GM21367 (cell line): ENCODE results near the gene COX6B2.

Source experiments
- ATAC-seq: cut with Tn5 transposase; IDR thresholded peaks from one replicate; pipeline ENCODE4 v1.9.1; 2021; ENCODE audit not compliant: unreplicated experiment

Gene COX6B2

DNA sequence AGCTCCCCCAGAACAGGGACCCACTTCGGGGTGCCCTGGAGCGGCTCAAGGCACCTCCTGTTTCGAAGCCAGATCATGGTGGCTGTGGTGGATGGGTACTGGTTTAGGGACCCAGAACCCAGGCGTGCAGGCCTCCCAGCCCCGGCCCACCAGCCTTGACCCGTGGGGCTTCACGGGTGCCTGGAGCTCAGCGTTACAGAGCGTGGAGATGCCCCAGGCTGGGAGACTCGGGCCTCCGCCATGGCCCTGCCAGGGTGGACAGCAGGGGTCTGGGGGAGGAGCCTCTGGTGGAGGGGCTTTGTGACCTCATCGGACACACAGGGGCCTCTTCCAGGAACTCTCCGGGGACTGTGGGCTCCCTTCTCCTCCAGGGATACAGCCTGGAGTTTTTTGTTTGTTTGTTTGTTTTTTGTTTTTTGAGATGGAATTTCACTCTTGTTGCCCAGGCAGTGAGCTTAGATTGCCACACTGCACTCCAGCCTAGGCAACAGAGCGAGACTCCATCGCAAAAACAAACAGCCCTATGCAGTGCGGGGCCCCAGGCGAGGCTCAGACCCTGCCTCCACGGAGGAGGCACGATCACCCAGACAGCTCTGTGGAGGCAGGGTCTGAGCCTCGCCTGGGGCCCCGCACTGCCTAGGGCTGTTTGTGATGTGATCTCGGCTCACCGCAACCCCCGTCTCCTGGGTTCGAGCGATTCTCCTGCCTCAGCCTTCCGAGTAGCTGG is 8.6 kb upstream of the COX6B2 start, which contains the start of gene GARIN5B:
Gene GARIN5B (minus strand): TSS at position 271 of the 727 bp plus-strand sequence. CDS start 194 bp downstream, at position 77.
- ATAC-seq = no peak

DNA sequence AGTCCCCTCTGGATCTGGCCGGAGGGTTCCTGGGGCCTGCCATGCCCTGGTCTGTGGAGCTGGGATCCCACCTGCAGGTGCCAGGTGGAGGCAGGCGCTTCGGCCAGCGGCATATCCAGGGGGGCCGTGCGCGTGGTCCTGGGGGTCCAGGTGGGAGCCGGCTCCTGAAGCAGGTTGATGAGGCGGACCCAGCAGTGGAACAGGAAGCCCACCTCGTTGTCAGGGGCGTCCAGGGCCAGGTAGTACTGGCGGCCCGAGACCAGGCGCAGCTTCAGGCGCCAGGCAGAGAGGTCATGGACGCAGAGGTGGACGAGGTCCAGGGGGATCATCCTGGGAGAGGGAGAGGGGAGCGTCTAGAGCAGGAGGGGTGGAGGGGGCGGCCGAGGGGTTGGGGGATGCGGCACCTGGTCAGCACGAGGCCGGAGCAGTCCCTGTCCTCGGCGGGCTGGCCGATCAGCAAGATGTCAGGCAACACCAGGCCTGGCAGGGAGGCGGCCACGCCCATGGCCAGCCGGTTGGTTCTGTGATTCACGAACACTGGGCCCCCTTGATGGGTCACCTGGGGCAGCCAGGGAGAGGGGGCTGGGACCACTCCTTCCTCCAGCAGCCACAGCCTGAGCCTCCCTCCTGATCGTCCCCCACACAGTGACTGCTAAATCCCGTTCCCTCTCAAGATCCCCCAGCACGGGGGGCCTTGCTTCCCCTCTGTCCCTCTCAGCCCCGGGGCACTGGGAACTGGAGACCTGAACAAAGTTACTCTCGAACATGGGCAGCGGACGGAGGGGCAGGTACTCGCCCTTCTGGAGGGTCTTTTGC is 7.9 kb upstream of the COX6B2 start:
- ATAC-seq = no peak

DNA sequence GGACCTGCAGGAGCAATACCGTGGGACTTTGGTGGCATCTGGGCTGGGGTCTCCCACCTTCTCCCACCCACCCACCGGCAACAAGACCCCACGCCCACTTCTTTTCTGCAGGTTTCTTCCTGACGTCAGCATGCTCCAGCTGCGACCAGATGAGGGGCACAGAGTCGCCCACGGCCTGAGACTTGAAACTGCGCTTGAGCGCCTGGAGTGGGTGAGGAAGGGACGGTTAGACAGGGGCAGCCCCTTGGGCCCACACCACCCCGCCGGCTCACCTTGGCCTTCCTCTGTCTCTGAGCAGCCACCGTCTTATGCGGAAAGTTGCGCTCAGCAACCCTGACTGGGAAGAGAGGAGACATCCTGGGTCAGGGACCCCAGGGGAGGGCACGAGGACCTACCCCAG is 6.4 kb upstream of the COX6B2 start:
- no peak for ATAC-seq

DNA sequence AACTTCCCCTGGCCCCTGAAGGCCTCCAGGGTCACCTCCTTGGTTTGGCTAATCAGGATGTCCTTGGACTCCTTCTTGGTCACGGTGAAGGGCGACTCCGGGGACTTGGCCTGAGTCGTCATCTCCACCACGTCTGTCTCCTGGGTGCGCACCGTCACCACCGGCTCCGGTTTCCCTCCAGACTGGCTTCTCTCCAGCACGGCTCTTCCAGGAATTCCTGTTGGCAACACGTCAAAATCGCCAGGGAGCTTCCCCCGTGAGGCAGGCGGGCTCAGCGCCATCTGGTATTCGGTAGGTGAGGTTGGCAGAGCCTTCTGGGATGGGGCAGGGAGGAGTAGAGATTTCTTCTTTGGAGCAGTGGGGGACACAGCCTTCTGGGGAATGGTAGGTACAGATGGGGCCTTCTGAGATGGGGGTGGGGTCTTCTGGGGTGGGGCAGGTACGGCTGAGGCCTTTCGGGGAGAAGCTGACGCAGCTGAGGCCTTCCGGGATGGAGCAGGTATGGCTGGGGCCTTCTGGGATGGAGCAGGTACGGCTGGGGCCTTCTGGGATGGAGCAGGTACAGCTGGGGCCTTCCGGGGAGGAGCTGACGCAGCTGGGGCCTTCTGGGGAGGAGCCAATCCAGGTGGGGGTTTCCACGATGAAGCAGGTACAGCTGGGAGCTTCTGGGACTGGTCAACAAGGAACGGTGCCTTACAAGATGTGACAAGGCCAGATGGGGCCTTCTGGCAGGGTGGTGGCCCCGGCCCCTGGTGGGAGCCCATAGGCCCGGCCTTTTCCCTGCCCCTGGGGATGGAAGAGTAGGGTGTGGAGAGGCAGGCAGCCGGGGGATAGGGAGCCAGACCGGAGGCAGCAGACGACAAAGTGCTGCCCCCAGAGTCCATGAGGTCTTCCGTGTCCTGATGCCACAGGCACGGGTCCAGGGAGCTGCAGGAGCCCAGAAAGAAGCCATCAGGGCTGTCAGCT is 4.7 kb upstream of the COX6B2 start:
- no peak for ATAC-seq

DNA sequence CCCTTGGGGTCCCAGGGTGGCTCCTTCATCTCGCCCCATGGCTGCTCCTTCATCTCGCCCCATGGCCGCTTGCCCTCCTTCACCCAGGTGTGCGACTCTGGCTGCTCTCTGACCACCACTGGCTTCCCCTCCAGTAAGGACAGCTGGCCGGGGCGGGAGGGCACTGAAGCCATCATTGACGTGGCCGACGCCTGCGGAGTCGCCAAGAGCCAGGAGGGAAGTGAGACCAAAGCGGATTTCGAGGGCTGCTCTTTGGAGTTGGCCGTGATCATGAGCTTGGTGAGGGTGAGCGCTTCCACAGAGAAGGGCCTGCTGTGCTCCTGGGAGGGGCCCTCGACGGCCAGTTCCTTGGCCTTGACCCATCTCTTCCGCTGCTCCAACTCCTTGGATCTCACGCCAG is 4.0 kb upstream of the COX6B2 start:
- no peak for ATAC-seq

DNA sequence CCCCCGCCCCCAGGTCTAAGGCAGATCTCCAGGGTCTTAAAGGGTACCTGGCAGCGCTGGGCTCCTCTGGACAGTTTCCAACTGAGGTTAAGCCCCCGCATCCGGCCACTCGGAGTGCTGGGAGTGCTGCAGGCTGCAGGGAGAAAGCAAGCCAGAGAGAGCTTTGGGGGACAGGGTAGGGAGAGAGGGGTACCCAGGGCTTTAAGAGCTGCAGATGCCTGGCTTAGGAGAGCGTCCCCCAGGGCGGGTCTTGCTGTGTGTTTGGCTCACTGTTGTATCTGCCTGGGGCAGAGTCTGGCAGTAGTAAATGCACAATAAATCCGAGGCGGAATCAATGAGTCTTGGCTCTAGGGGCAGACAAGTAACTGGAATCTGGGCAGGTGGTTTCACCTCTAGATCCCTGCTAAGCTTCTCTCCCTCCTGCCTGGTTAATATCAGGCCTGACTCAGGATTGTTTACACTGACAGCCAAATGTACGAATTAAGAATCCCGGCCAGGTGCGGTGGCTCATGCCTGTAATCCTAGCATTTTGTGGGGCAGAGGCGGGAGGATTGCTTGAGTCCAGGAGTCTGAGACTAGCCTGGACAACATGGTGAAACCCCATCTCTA is 798 bp upstream of the COX6B2 start:
- no peak for ATAC-seq

DNA sequence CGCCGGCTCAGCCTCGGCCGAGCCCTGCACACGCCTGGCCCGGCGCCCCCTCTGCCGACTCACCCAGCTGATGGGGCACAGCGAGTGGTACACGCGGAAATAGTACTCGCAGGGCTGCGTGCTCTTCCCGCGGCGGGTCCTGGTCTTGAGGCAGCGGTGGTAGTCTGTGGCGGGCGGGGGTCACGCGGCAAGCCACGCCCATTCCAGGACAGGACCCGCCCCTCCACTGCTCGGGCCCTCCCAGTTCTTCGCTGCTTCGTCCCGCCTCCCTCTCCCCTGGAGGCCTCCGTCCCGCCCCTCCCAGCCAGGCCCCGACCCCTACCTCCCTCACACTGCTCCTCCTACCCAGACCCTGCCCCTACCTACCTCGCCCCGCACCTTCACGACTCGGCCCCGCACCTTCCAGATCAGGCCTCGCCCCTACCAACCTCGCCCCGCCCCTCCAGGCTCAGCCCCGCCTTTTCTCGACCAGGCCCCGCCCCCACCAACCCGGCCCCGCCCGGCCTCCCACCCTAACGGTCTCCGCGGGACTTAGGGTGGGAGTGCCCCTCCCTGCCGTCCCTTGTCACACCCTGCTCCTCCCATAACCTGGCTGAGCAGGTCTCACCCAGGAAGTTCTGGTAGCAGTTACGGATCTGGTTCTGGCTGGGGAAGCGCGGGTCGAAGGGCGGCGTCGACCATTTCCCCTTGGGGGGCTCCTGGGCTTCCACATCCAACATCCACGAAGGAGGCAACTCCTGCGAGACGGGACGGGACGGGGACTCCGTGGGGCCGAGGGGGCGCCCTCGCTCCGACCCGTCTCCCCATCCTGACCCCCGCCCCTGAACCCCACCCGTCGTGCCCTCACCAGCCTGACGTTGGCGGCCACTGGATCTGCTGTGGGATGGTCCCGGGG is 469 bp downstream of the COX6B2 start:
- no peak for ATAC-seq

DNA sequence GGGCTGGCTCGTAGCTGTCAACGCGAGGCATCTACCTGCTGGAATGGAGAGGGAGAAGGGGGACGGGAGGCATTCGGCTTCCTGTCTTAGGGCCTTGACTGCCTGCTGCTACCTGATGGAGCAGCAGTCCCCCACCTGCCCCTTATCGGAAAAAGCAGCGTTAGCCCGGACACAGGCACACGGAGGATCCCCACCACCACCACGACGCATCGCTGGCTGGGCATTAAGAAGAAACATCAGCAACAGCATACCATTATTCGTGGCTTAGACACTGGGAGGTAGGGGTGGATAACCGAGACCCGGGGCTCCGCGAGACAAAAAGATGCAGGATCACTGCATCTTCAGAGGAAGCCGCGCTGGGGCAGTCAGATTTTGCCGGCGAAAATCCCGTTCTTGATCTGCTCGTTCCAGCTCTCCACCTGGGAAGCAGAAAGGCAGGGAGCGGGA is 1.1 kb downstream of the COX6B2 start:
- no peak for ATAC-seq

DNA sequence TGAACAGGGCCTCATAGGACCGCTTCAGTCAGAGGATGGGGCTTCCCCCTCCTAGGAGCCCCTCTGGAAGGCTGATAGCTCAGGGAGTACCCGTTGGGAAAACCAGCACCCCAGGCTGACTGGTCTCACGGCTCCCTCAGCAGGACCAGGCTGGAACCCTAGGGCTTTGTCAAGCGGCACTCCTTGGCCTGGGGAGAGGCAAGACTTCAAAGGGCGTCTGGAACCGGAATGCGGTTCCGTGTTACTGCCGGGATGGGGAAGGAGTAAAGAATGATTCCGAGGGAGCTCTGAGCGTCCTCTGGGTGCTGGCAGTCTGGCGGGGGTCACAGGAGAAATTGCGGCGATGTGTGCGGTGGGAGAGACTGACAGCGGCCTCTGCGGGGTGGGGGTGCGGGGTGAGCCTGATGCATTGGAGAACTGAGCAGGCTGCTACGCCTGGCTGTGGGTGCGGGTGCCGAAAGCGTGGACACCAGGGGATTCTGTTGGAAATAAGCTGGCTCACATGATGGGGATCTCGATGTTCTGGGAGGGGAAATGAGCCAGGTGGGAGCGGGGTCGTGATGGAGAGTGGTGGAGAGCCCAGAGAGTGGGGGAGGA is 1.9 kb downstream of the COX6B2 start:
- no peak for ATAC-seq

DNA sequence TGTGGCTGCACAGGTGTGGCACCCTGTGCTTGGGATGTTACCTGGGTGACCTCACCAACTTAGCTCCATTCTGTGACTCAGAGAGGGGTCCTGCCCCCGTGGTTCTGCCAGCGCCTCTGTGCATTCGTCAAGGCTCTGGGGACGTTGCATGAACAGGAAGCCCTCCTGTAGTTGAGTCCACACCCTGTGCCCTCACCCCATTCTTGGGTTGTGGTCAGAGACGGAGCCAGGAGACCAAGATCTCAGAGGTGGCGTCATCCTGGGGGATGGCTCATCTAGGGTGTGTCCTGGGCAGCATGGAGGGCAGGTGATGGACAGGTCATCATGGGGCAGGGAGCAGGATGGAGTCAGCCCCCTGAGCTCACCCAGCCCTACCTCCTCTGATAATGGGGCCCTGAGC is 2.5 kb downstream of the COX6B2 start:
- ATAC-seq = no peak

DNA sequence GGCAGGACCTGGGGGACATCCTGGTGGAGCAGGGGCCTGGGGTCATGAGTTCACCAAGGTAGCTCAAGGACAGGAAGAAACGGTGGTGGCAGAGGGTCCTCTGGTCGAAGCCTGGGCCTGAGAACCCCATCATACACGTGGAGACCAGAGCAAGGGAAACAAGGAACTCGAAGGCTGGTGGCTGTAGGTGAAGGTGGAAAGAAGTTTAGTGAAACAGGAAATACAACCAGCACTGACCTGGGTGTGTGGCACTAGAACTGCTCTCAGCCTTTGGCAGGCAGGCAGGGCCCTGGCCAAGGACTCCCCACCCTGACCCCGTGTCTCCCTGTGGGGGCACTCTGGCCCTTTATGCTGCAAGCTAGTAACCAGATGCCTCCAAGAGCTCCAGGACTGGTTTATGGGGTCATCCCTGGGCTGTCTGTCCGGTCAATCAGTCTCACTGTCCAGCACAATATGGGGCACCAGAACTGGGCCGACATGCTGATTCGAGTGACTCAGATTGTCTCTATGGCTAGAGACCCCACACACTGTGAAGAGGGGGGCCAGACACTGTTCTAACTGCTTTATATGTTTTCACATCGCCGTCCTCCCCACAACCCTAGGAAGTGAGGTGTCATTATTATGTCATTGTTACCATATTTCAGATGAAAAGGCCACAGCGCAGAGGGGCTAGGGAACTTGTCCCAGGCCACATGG is 3.8 kb downstream of the COX6B2 start:
- ATAC-seq = no peak

DNA sequence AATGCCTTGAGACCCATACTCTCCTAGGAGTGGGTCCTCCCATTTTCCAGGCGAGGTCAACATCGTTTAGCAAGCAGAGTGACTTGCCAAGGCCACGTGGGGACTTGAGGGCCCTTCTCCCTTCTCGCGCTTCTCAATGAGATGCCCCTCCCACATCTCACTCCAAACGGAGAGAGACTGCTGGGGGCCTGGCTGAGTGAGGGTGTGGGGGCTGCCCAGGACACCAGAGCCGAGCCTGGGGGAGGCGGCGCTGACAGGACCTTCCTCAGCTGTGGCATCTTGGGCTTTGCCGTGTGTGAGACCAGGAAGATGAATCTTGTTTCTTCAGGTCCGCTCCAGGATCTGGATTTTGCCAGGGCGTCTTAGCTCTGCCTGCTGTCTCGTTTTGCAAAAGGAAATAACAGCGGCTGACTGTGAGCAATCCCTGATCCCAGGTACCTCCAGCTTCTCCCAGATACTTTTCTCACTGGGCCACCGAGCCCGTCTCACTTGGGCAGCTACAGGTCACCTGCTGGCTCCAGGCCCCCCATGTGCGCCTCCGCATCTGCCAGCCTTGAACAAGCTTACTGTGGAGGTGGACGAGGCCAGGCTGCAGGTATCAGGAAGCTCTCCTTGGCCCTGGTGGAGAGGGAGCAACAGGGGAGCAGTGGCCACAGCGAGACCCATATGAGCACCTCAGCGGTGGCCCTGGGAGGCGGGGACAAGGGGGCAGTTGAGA is 6.0 kb downstream of the COX6B2 start:
- ATAC-seq = no peak

DNA sequence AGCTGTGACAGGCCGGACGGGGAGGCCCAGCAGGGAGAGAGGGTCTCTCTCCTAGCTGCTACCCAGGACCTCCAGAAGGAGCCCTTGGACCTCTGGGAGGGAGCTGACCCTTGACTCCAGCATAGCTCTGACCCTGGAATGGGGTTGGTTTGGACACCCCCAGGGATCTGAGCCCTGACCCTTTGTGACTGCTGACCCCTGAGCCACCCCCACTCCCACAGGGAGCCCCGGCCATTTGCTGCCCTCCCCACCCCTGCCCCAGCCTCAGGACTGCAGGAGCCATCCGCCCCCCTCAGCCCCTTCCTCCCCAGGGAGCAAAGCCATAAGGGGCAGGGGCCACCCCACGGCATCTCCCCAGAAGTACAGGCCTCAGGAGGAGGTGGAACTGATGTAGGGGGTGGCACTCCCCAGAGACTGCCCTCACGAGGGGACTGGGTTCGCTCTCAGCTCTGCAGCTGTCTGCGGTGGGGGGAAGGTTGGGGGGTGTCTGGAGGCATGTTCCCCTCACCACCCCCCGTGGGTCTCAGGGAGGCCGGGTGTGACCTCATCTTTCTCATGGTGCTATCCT is 7.0 kb downstream of the COX6B2 start:
- no peak for ATAC-seq

DNA sequence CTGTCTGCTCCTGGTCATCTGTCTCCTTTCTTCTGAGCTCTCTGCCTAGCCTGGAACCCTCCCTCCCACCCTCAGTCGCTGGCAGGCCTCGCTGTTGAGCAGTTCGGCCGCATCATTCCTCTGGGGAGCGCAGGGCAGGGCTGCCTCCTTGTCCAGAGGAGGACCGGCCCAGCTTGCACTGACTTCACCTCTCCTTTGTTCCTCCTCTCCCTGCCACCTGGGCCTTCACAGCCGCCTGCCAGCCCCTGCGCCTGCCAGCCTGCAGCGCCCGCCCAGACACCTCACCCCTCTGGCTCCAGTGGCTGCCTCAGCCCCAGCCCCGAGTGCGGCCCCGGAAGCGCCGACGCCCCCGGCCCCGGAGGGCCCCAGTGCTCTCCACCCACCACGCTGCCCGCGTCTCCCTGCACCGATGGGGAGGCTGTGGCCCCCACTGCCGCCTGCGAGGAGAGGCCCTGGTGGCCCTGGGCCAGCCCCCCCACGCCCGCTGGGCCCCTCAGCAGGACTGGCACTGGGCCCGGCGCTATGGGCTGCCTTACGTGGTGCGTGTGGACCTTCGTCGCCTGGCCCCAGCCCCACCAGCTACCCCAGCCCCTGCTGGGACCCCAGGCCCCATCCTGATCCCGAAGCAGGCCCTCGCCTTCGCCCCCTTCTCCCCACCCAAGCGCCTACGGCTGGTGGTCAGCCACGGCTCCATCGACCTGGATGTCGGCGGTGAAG is 7.6 kb downstream of the COX6B2 start:
- ATAC-seq = no peak

DNA sequence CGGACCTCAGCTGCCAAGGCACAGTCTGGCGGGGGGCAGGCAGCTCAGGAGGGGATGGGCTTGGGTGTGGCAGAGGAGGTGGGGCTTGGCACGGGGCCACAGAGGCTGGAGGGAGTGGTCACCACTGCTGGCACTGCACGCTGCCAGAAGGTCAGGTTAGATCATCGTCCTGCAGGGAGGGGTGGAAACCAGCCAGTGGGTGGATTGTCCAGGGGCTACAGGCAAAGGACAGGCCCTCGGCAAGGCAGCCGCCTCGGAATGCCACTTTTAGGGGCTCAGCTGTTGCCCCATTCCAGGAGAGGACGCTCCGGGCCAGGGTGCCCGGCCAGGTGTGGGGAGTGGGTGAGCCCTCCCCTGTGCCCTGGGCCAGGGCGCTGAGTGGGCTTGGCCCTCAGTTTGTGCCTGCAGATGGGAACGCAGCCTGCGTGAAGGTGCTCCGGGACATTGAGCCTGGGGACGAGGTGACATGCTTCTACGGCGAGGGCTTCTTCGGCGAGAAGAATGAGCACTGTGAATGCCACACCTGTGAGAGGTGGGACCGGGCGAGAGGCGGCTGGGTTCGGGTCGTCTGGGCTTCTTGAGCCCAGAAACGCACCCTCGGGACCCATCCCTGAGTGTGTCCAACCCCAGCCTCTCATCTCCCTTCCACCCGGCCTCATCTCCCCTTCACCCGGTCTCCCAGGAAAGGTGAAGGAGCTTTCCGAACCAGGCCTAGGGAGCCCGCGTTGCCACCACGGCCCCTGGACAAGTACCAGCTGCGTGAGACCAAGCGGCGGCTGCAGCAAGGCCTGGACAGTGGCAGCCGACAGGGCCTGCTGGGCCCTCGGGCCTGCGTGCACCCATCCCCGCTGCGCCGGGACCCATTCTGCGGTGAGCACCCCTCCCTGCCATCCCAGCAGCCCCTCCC is 8.4 kb downstream of the COX6B2 start:
- ATAC-seq = no peak
